Measurements from ENCODE around the gene EIF2AK3.

DNA sequence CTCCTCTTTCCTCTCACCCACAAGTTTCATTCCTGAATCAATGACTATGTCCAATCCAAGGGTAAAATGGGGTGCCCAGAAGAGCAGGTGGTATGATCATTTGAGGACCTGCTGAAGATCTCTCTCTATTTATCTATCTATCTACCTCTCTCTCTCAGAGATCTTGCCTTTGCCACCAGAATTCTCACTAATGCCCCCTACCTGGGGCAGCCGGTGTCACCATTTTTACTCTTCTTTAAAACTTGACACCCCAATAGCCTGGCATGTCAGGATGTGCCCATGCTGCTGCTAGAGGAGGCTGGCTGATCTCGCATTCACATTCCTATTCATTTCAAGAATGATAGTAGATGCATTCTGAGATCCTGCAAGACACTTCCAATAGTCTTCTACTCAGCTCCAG, 40.0 kb upstream of the EIF2AK3 start:
- TF ChIP-seq CTCF (IDR thresholded peaks at IDR 0.05) (peak; percentile 17; the same call in 1 of the 2 replicates), POLR2AphosphoS5 (IDR thresholded peaks at IDR 0.05; ENCODE audit: low read depth, low read length) (no peak), TCF7L2 (IDR thresholded peaks at IDR 0.05; ENCODE audit: low read depth, low read length) (no peak), SIN3A (IDR thresholded peaks at IDR 0.05; ENCODE audit: borderline replicate concordance, insufficient read depth, low read depth, low read length) (no peak)

All from Panc1 (cell line).